Fibroblast of lung (primary cell): ENCODE results near the gene NSMF.

Source experiments
- CTCF ChIP-seq, 2 donors: IDR thresholded peaks in 1 of 2; conservative IDR thresholded peaks in 1 of 2; 1 replicate in 1 of 2; 2 replicates in 1 of 2; pipeline ENCODE4 v1.5.1; 2011 to 2012; ENCODE audit warnings: low read length in 2 of 2, control low read depth in 1 of 2, inconsistent platforms in 1 of 2, low read depth in 1 of 2, mild to moderate bottlenecking in 1 of 2
- EZH2 ChIP-seq: IDR thresholded peaks from 2 replicates; pipeline ENCODE4 v1.5.1; 2012; ENCODE audit warnings: low read length, control low read depth, mild to moderate bottlenecking; ENCODE audit errors: missing control alignments

- no peak for TF ChIP-seq CTCF (conservative IDR thresholded peaks at IDR 0.05 in 1 of 2, IDR thresholded peaks at IDR 0.05 in 1 of 2; ENCODE audit: low read depth in 1 of 2, low read length in 2 of 2)
- TF ChIP-seq EZH2: no peak
These were observed 40.9 kb upstream of the NSMF start for GRCh38 chr9:137499858-137500661.
